Effector CD8-positive, alpha-beta T cell (primary cell): ENCODE results near the gene KPNB1.

ENCODE experiments used
- DNase-seq: peaks from one replicate; lab custom pipeline; 2025; lab: John Stamatoyannopoulos, UW

KPNB1 gene

DNA sequence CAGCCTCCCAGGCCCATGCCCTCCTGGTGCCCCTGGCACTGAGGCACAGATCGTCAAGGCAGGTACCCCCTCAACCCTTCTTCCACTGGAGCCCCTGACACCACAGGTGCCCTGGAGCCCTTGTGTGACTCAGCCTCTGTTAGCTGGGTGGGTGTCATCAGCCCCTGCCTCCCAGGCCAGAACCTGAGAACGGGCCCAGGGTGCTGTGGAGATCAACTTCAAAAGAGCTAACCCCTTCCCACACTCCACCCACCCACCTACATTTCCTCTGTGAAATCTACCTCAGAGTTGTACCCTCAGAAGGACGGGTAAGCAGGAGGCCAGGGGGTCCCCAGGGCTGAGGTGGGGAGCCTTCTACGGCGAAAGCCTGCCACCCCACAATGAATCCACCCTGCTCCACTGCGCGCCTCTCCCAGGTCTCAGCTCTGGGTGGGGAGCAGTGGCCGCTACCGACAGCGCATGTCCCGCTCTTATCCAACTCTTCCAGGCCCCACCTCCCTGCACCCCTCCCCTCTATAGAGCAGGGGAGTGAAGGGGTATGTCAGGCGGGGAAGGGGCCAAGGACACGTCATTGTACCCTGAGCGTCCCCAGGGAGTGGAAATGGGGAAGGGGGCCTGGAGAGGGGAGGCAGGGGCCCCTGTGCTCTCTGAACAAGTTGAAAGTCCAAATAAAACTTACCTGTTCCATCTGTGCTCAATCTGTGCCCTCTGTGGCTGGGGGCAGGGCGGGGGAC lies 61.8 kb downstream of the KPNB1 start:
- DNase-seq, result no peak

DNA sequence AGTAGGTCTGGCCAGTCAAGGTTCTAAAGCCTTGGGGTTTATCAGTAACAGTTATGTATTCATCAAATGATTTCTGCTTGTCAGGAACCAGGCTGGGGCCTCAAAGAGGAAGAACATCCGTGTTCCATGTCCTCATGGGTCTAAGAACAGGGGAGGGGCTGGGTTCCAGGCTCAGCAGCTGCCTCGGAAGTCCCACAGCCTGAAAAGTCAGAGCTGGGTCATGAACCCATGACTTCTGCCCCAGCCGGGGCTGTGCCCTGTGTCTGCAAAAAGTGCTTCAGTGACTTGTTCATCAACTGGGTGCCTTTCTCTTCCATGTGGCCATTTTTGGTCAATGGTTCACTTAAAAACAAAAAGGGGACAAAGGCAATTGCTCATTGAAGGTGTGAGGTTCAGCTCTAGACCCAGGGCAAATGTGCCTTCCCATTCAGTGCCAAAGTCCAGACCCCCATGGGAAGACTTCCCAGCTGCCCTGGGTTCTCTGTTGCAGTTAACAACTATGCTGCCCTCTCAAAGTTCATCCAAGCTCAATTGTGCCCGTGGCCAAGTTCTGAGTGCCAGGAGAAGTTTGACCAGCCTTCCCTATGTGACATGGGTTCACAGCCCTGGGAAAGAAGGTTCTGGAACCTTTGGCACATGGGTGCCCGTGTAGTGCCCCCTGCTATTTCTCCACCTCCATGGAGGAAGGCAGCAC lies 62.8 kb downstream of the KPNB1 start:
- no peak for DNase-seq

DNA sequence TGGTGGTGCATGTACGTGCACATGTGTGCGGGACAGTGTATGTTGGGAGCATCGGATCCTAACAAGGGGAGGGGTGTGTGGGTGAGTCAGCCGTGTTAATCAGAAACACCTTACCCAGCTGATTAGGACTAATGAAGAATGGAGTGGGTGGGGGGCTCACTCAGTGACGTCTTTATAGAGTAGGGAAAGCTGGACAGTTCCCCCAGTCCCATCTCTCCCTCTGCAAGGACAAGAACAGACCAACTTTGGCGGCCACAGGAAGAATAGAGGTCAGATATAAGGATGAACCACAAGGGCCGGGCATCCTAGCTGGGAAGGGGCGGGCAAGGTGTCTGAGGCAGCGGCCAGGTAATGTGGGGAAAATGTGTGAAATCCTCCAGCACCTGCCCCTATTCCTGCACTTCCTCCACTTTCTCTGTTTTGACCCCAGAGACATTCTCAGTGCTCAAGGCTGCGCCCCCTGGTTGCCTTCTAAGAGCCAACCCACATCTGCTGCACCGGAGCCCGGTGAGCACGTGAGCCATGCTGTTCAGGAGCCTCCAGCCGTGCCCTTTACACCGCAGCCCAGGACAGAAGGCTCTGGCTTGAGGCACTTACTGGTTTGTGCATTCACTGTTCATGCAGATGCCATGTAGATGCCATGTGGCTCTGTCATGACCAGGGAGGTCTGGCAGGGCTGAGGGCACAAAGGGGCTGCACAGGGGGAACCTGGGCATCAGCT lies 64.4 kb downstream of the KPNB1 start:
- DNase-seq, result no peak

DNA sequence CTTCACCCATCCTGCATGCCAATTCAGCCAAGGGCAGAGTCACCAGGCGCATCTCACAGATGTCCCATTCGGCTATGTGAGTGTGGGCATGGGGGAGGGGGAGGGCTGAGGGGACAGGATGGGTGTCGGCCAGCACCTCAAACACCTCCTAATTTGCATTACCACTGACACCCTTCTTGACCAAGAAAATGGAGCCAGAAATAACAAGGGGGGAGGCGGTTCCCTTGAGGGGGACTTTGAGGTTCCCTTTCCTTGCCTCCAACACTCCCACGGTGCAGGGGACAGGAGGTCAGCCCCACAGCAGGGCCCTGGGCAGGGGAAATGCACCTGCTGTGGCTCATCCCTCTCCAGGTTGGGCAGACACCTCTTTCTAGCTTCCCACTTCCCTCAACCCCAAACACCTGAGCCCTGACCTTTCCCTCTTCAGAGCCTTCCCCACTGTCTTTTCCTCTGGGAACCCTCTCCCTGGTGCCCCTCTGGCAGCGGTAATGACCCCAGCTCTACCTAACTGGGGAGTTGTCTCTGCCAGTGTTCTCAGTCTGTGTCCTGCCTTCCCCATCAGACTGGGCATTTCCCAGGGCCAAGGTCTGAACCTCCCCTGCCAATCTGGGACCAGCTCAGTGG lies 65.2 kb downstream of the KPNB1 start:
- no peak for DNase-seq

DNA sequence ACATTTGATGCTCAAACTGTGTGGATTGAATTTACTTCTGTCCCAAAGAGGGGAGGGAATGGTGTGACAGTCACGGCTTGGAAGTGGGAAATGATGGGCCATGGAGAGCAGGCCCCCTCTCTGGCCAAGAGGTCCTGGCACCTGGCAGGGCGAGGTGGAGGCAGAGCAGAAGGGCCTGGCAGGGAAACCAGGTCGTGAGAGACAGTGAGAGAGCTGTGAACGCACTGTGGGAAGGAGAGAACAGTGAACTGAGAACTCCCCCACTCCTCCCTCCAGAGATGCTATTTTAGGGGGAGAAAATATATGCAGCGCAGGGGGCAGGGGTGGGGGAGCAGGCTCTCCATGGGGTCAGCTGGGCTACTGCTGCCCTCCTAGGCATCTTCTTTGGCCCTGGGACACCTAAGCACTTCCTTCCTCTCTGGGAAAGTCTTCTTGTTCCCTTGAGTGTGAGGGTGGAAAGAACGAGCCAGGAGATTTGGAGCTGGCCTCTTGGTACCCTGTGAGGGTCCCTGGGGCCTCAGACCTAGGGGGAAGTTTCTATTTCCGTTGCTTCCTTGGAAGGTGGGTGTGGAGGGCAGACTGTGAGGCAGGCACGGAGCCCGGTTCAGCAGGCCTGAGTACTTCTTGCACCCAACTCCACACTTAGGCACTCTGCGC lies 66.1 kb downstream of the KPNB1 start:
- no peak for DNase-seq

DNA sequence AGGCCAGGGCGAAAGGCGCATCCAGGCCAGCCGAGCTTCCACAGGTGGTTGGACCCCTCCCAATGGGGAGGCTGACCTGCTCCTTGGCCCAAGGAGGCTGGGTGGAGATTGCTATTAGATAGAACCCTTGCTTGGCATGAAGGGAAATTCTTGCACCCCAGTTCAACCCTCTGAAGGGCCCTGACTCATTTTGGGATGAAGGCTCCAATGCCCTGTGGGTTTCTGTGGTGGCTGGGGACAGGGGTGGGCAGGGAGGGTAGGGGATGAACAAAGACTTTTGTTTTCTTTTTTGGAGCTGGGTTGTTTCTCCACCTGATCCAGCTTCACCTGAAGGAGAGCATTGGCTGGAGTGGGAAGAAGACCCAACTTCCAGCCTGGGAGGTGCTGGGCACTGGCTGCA lies 66.7 kb downstream of the KPNB1 start:
- DNase-seq, result no peak

DNA sequence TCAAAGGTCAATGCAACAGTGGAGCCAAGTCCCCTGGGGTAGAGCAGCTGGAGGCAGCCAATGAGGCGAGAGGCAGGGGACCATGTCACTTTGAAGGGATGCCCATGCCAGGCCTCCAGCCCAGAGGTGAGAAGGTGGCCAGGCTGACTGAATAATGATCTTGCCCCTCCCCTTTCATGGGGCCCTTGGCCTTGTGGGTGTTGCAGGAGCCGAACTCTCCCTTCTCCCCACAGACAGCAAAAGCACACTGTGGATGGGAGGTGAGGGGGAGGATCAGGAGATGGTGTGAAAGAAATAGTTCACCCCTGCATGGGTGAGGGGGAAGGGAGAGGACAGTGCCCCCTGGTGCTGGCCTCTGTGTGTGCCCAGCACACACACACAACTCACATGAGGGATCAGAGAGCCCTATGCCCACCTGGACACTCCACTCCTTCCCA lies 67.6 kb downstream of the KPNB1 start:
- no peak for DNase-seq

DNA sequence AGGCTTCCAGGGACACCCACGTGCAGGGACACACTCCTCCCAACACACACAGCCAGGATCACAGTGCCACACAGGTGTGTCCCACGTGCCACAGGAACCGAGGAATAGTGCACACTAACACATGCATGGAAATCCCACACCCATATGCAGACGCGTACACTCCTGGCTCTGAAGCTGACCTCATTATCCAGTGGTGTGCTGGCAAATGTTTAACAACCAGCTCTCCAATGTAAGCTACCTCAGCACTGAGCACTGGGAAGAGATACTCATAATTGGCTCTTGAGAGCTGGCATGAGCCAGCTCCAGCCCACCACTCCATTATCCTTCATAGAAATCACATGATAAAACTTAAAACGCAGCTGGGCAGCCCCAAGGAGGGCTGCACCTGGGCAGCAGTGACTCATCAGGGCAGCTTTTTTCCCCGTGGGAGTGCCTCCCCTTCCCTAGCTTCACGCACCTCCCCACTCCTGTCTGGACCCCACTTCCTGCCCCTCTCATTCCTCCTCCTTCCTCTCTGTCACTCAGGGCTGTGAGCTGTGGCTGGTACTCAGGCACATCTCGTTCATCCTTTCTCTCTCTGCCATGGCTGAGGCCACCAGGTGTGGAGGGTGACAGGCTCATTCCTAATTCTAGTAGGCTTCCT lies 68.4 kb downstream of the KPNB1 start:
- no peak for DNase-seq

DNA sequence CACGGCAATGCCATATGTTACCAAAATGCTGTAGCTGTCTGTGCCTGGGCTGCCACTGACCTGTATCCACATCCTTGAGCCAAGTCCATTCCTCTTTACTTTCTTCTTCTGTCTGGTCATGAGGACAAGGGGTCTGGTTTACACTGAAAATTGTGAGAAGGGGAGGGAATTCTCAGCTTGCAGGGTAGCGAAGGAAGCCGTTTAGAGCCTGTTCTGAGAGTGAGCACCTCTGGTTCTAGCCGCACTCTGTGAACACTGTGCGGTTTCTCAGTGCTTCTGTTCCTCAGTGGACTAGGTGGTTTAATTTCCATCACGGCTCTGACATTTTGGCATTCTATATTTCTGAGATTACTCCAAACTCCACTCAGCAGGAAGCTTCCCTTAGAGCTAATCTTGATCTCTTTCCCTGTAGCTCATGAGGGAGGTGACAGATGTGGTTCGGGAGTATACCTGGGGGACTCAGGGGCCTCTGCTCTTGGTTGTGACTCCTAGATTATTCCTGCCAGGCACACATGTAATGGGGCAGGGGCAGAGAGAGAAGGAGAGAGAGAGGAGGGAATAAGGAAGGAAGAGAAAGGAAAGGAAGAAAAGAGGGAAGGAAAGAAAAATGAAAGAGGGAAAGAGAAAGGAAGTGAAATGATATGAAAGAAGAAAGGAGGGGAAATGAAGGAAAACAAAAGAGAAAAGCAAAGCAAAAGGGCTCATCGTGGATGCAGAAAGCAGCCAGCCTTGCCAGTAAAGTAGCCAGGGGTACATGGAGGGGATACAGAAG lies 69.1 kb downstream of the KPNB1 start:
- DNase-seq, result no peak

DNA sequence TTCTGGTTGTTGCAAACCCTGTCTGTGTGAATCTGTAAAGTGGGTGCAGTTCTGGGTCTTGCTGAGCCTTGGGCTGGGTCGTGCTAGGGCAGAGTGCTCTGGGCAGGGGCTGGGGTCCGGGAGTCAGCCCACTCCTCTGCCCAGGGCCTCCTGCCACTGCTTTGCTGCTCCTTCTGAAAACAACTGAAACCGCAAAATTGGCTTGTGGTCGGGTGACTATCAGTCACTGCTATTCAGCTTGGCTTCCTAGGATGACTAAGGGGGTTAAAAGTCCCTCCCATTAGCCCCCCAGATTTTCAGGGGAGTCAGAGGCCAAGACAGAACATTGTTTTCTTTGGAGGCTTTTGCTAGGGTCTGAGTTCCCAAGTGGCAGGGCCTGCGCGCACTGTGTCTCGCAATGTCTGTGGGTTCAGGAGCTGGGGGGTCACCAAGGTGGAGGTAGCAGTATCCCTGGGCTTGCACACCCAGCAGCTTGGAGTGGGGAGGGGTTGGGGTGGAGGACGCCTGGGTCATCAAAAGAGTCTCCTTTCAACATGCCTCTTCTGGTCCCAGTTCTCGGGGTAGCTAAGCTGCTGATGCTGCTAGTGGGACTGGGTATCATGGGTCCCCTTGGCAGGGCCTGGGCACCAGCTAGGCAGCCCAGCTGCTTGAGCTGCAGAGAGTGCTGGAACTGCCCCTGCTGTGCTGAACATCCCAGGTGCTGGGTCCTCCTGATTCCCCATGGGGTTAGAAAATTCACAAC lies 69.9 kb downstream of the KPNB1 start:
- no peak for DNase-seq

DNA sequence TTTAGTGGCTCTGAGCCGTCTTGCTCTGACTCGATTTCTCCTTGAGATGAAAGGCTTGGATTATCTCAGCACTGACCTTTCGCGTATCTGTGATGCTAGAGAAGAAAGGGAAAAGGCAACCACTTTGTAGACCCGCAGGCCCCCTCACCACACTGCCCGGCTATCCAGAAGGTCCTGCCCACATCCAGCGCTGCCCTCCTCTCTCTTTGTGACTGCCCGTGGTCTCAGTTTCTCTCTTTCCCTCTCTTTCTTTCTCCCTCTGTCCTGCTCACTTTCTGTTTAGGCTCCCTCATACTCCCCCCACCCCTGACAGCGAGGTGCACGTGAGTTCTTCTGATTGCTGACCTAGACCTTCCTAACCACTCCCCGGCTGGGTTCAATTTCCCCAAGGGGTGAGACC lies 70.5 kb downstream of the KPNB1 start:
- no peak for DNase-seq

DNA sequence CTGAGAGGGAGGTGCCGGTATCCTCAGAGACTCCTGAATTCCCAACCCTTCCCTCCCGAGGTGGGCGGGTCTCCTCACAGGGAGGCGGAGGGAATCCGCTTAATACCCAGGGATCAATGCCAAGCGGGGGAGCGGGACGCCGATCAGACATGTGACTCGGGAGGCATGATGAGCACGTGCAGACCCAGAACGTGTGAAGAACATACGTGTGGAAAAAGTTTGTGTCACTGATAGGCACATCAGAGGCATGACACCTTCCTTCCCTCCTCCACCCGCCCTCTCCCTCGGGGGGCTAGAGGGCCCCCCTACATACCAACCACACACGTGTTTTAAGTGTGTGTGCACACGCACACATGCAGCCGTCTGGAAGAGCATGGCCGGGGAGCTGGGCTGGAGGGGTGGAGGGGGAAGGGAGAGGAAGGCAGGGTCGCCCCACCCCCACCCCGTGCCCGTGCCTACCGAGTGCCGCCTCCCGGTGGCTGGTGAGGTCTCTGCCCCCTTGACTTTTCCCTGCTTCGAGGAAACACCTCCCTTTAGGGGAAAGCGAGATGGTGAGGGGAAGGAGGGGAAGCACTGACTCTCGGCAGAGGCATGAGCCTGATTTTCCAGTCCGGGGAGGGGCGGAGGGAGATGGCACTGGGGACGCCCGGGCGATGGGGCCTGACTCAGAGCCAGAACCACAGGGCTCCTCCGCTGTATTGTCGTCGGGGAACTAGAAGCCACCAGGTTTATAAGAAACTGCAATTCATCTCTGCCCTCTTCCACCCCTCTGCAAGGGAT lies 71.2 kb downstream of the KPNB1 start:
- DNase-seq, result peak; percentile 9

DNA sequence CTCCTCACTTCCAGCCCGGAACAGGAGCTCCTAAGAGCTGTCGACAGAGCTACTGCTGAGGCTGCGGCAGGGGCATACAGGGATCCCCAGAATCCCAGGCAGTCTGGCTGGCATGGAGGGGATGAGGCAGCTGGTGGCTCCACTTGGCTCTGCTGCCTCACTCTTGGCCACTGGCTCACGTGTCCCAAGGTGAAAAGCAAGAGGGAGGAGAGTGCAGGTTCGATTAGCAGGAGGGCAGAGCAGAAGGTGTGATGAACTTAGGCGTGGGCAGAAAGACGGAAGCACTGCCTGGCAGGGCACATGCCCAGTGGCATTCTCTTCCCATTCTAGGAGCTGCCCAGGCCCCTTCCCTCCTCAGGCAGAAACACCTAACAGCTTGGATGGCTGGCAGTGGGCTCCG lies 72.0 kb downstream of the KPNB1 start:
- no peak for DNase-seq

DNA sequence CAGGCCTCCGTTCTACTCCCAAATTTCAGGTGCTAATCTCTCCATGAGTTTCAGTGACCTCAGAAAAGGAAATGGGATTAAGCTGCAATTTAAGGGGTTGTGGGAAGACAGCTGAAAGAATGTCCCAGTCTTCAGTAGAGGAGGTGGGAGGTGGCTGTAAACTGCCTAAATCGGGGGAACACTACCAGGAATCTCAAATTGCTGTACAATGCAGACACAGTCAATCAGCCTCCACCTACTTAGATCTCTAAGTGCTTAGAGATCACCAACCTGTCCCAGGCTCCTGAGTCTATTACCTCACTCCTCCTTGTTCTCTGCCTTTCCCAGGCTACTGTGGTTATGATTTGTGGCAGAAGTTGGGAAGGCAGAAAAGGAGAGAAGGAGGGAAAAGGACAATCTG lies 75.0 kb downstream of the KPNB1 start:
- no peak for DNase-seq

DNA sequence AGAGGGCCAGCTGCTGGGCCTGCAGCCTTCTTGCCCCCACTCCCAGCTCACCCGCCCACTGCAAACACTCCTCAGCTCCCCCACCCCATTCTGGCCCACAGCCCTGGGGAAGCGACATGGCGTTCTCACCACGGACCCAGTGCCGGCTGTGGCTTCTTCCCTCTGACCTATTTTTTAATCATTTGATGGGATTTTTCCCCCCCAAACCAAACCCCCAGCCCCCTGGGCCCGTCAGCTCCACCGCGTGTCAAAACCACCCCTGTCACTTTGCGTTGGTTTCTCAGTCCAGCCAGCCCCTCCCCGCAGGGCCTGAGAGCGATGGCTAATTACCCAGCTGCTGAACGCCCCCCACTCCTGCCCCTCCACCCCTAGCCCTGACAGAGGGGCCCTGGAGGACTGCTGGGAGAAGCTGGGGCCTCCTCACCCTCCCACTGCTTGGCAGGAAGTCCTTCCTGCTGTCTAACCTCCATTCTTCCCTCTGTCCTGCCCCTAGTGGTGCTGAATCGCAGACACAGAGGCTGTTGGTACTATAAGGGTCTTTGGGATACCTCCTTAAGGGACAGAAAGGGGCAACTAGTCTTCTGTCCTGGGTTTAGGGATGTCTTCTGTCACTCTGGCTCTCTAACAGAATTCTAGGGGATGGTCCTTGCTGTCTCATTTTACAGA lies 75.9 kb downstream of the KPNB1 start:
- DNase-seq, result no peak

DNA sequence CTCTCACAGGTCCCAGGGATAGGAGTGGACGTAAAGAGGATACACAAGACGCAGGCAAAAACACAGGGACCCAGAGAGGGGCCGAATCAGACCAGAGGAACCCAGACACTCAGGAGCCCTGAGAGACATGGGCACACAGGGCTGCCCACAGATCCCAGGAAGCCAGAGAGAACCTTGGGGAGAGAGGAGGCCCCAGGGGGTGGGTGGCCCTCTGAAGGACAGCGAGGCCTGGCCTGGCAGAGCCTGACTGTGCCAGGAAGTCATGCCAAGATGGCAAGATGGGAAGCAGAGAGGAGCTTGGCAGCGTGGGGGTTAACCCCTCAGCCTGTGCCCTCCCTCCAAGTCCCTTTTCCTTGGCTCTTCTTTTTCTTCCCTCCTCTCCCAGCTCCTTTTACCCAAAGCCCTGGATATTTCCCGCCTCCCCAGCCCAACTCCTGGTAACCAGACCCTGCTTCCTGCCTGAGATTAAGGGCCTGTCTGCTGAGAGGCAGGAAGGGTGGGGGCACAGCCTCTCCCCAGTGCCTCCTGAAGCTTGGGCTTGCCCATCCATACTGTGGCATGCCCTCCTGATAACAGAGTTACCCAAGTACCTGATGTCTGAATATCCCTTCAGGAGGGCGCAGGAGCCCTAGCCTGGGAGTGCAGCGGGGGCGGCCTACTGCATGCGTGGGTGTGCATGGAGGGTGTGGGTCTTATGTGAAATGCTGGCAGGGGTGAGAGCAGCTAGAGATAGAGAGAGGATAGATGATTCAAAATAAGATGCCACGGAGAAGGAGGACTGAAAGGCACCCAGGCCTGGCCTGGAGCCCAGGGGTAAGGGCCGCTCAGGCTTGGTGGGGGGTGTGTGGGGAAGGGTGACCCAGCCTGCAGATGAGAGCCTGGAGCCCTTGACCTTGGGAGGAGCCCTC lies 77.3 kb downstream of the KPNB1 start:
- no peak for DNase-seq

DNA sequence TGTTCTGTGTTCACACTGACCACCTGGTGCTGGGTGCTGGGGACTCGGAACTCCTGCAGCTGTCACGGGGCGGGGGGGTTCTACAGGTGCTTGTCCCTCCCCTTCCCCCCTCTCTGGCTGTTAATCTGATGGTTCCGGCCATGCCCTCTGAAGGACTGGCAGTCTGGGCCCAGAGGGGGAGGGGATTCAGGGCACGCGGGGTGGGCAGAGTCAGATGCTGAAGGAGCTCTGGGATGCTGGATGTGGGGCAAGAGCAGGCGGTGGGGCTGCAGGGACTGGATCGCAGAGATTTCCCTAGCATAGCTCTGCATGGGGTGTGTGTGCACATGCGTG lies 78.0 kb downstream of the KPNB1 start:
- no peak for DNase-seq
